GM12865 (cell line): ENCODE data around the gene TMEM132D.

ENCODE experiments used
- DNase-seq: peaks from one replicate; pipeline ENCODE4 v3.0.0; 2010; ENCODE audit warnings: low read depth
- H3K4me3 ChIP-seq: 2 replicates; pipeline ENCODE4 v1.5.1; 2011; ENCODE audit warnings: mild to moderate bottlenecking, low read depth, low read length, control low read depth
- CTCF ChIP-seq: IDR thresholded peaks from 2 replicates; pipeline ENCODE4 v1.5.1; 2011; ENCODE audit warnings: low read length, control low read depth, low read depth, inconsistent platforms; ENCODE audit not compliant: insufficient read depth; ENCODE audit errors: missing control alignments

The TMEM132D gene

GRCh38 chr12:129903956-129904829 lies at the start of gene TMEM132D:
TSS of gene TMEM132D (minus strand) at chr12:129904025.
- no peak for TF ChIP-seq CTCF
- DNase-seq = no peak
- no peak within 1 kb of the TSS for H3K4me3 ChIP-seq

GRCh38 chr12:129949651-129950050 lies 45.8 kb upstream of the TMEM132D start:
- TF ChIP-seq CTCF = no peak
- DNase-seq = no peak
- H3K4me3 ChIP-seq = no peak overlapping the region

- no peak overlapping the region for H3K4me3 ChIP-seq
- TF ChIP-seq CTCF = no peak
- DNase-seq = no peak
These were observed 37.8 kb upstream of the TMEM132D start for GRCh38 chr12:129941618-129942017.

GRCh38 chr12:129938089-129938488 lies 34.3 kb upstream of the TMEM132D start:
- no peak for TF ChIP-seq CTCF
- DNase-seq = no peak
- H3K4me3 ChIP-seq = no peak overlapping the region

GRCh38 chr12:129937426-129937825 lies 33.6 kb upstream of the TMEM132D start:
- H3K4me3 ChIP-seq = no peak overlapping the region
- no peak for TF ChIP-seq CTCF
- DNase-seq = no peak

- no peak for DNase-seq
- no peak for TF ChIP-seq CTCF
- H3K4me3 ChIP-seq = no peak overlapping the region
These were observed 24.8 kb upstream of the TMEM132D start for GRCh38 chr12:129928643-129929042.
